ENCODE results near the gene TBL1Y.

- TF ChIP-seq POLR2A (IDR thresholded peaks at IDR 0.05) (no peak), CTCF (IDR thresholded peaks at IDR 0.05 in 8 of 11, conservative IDR thresholded peaks at IDR 0.05 in 3 of 11) (no peak)
These were observed 18.7 kb downstream of the TBL1Y start for GRCh38 chrY:6929237-6929636.
